NT2/D1 (cell line): ENCODE measurements around the gene FHOD3.

Experiments used
- SUZ12 ChIP-seq: IDR thresholded peaks from 2 replicates; pipeline ENCODE4 v1.6.1; 2011; ENCODE audit not compliant: insufficient read length, insufficient read depth; ENCODE audit errors: extremely low read depth
- YY1 ChIP-seq: IDR thresholded peaks from 2 replicates; pipeline ENCODE4 v1.6.1; 2011; ENCODE audit not compliant: insufficient read length, insufficient read depth
- ZNF274 ChIP-seq: IDR thresholded peaks from 2 replicates; pipeline ENCODE4 v1.6.1; 2011; ENCODE audit warnings: mild to moderate bottlenecking, low read depth, low read length

DNA sequence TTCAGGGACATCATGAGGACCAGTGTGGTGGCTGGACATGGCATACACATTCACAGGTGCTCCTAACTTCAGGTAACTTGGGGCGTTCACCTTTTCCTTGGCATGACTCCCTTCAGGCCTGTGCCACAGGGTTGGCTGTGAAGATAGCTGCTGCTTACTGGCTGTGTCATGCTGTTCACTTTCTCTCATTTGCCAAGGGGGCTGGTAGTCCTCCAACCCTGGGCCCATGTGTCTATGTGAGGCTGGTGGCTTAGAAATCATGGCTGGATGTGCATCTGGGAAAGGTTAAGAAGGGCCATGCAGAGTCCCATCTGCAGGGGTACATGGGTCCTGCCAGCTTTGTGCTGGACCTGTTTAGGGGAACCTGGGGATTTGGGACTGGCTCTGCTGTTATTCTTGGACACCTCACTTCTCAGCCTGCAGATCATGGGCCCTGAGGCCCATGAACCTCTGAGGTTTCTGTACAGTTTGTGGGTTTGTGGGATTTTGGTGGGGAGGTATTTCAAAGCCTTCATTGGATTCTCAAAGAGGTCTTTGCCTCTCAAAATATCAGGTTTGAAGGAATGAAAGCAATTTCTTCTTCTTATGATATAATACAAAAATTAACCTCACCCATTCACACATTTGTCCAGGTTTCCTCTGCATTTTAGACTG lies 62.9 kb downstream of the FHOD3 start:
- TF ChIP-seq SUZ12 (no peak), YY1 (no peak), ZNF274 (no peak)
